Measurements from ENCODE around the gene TSPO2. TPM values are rescaled to one million over a fixed set of nuclear protein-coding genes. Genes with fewer than 3 reads are reported as not detected.

TSPO2 gene
- total RNA-seq, 1 donor from 2014 or later = not detected

GRCh38 chr6:41066867-41067304 is 24.6 kb downstream of the TSPO2 start:
- no peak overlapping the region for H3K27ac ChIP-seq (ENCODE audit: low read depth, low read length)
- H3K36me3 ChIP-seq (ENCODE audit: insufficient read depth, low read length) = peaks cover 4% of the 10 kb centered on the region
- H3K27ac Mint-ChIP-seq (ENCODE audit: unreplicated experiment) = no peak overlapping the region
- DNase-seq (ENCODE audit: low read depth) = peak; percentile 51
- peak; percentile 50 for FAIRE-seq
- no peaks in the 10 kb centered on the region for H3K36me3 Mint-ChIP-seq (ENCODE audit: low read depth, unreplicated experiment)
- no peak overlapping the region for H3K9ac ChIP-seq (ENCODE audit: low read length)
- H3K27me3 Mint-ChIP-seq (ENCODE audit: low read depth, unreplicated experiment) = no peaks in the 10 kb centered on the region
- H3K4me3 ChIP-seq (ENCODE audit: insufficient read depth, low read depth, low read length) = no peak overlapping the region
- no peaks in the 10 kb centered on the region for H4K20me1 ChIP-seq (ENCODE audit: insufficient read depth, low read length)
- H2AFZ ChIP-seq (ENCODE audit: low read depth, low read length) = no peak overlapping the region
- H3K4me3 Mint-ChIP-seq (ENCODE audit: unreplicated experiment) = no peak overlapping the region
- no peaks in the 10 kb centered on the region for H3K9me3 Mint-ChIP-seq (ENCODE audit: unreplicated experiment)
- TF ChIP-seq EZH2 (IDR thresholded peaks at IDR 0.05; ENCODE audit: insufficient read depth, low read length) = no peak
- peak; percentile 94 for TF ChIP-seq CTCF (IDR thresholded peaks at IDR 0.05; ENCODE audit: insufficient read depth, low read depth, low read length)
- no peak overlapping the region for H3K4me2 ChIP-seq (ENCODE audit: low read length)
- no peaks in the 10 kb centered on the region for H3K4me1 ChIP-seq (ENCODE audit: insufficient read depth, low read length)
- no peaks in the 10 kb centered on the region for H3K27me3 ChIP-seq (ENCODE audit: insufficient read depth, low read length)
- no peaks in the 10 kb centered on the region for H3K79me2 ChIP-seq (ENCODE audit: insufficient read depth, low read length)
- H3K4me1 Mint-ChIP-seq (ENCODE audit: low read depth, unreplicated experiment) = peaks cover 4% of the 10 kb centered on the region
- no peaks in the 10 kb centered on the region for H3K9me3 ChIP-seq (ENCODE audit: insufficient read depth, low read depth, low read length)

- TF ChIP-seq EZH2 (IDR thresholded peaks at IDR 0.05; ENCODE audit: insufficient read depth, low read length) = no peak
- TF ChIP-seq CTCF (IDR thresholded peaks at IDR 0.05; ENCODE audit: insufficient read depth, low read depth, low read length) = no peak
- no peak for FAIRE-seq
- Histone ChIP-seq H3K36me3 (ENCODE audit: insufficient read depth, low read length) (peaks cover 7% of the 10 kb centered on the region), H3K4me3 (ENCODE audit: insufficient read depth, low read depth, low read length) (peak overlapping the region; percentile 90), H3K4me2 (ENCODE audit: low read length) (peak overlapping the region; percentile 99), H3K27ac (ENCODE audit: low read depth, low read length) (peak overlapping the region; percentile 93), H3K4me1 (ENCODE audit: insufficient read depth, low read length) (peaks cover 9% of the 10 kb centered on the region), H3K9me3 (ENCODE audit: insufficient read depth, low read depth, low read length) (no peaks in the 10 kb centered on the region), H3K9ac (ENCODE audit: low read length) (peak overlapping the region; percentile 99), H2AFZ (ENCODE audit: low read depth, low read length) (peak overlapping the region; percentile 87), H4K20me1 (ENCODE audit: insufficient read depth, low read length) (peaks cover 27% of the 10 kb centered on the region), H3K27me3 (ENCODE audit: insufficient read depth, low read length) (no peaks in the 10 kb centered on the region), H3K79me2 (ENCODE audit: insufficient read depth, low read length) (peaks cover 34% of the 10 kb centered on the region)
- Mint-ChIP-seq H3K36me3 (ENCODE audit: low read depth, unreplicated experiment) (no peaks in the 10 kb centered on the region), H3K4me3 (ENCODE audit: unreplicated experiment) (peak overlapping the region; percentile 92), H3K4me1 (ENCODE audit: low read depth, unreplicated experiment) (peaks cover 19% of the 10 kb centered on the region), H3K27me3 (ENCODE audit: low read depth, unreplicated experiment) (no peaks in the 10 kb centered on the region), H3K27ac (ENCODE audit: unreplicated experiment) (peak overlapping the region; percentile 93), H3K9me3 (ENCODE audit: unreplicated experiment) (no peaks in the 10 kb centered on the region)
- DNase-seq (ENCODE audit: low read depth) = no peak
These were observed 29.2 kb downstream of the TSPO2 start for GRCh38 chr6:41071501-41071922.
